Activated T-helper 1 cell treated with Interleukin-2 at 50 U/mL for 16 hours (primary cell): ENCODE results near the gene RFTN1.

Experiments
- DNase-seq: peaks from one replicate; pipeline ENCODE4 v3.0.0-alpha.2; 2020; ENCODE audit warnings: low read depth

RFTN1 gene

GRCh38 chr3:16377847-16378302 lies 135.6 kb downstream of the RFTN1 start:
- DNase-seq: no peak

GRCh38 chr3:16377196-16377595 lies 136.3 kb downstream of the RFTN1 start:
- no peak for DNase-seq

GRCh38 chr3:16375891-16376290 lies 137.6 kb downstream of the RFTN1 start:
- no peak for DNase-seq

- DNase-seq: no peak
Observed at GRCh38 chr3:16374935-16375245, 138.6 kb downstream of the RFTN1 start.

- no peak for DNase-seq
Observed at GRCh38 chr3:16374047-16374934, 139.2 kb downstream of the RFTN1 start.

- no peak for DNase-seq
Observed at GRCh38 chr3:16373341-16373946, 140.1 kb downstream of the RFTN1 start.

GRCh38 chr3:16372362-16373292 lies 140.9 kb downstream of the RFTN1 start:
- no peak for DNase-seq

- DNase-seq: no peak
Observed at GRCh38 chr3:16370872-16371740, 142.4 kb downstream of the RFTN1 start.

GRCh38 chr3:16370503-16370871 lies 143.0 kb downstream of the RFTN1 start:
- no peak for DNase-seq

- DNase-seq: no peak
Observed at GRCh38 chr3:16369885-16370284, 143.6 kb downstream of the RFTN1 start.

GRCh38 chr3:16369276-16369675 lies 144.2 kb downstream of the RFTN1 start:
- DNase-seq: no peak

GRCh38 chr3:16366581-16366980 lies 146.9 kb downstream of the RFTN1 start:
- DNase-seq: no peak

- DNase-seq: no peak
Observed at GRCh38 chr3:16365491-16366128, 147.9 kb downstream of the RFTN1 start.

- no peak for DNase-seq
Observed at GRCh38 chr3:16364963-16365362, 148.5 kb downstream of the RFTN1 start.

GRCh38 chr3:16364323-16364722 lies 149.2 kb downstream of the RFTN1 start:
- no peak for DNase-seq

- no peak for DNase-seq
Observed at GRCh38 chr3:16363636-16364035, 149.9 kb downstream of the RFTN1 start.

- no peak for DNase-seq
Observed at GRCh38 chr3:16362770-16363169, 150.7 kb downstream of the RFTN1 start.

- no peak for DNase-seq
Observed at GRCh38 chr3:16361087-16361486, 152.4 kb downstream of the RFTN1 start.

- no peak for DNase-seq
Observed at GRCh38 chr3:16359331-16359730, 154.2 kb downstream of the RFTN1 start.

GRCh38 chr3:16358336-16358735 lies 155.2 kb downstream of the RFTN1 start:
- DNase-seq: no peak
